ENCODE measurements around the gene TSC22D4. TPM values are rescaled to one million over a fixed set of nuclear protein-coding genes. Genes with fewer than 3 reads are reported as not detected.

TSC22D4 gene
- polyA plus RNA-seq, 3 donors: 23.8 to 91.5 (median 26.3) TPM

DNA sequence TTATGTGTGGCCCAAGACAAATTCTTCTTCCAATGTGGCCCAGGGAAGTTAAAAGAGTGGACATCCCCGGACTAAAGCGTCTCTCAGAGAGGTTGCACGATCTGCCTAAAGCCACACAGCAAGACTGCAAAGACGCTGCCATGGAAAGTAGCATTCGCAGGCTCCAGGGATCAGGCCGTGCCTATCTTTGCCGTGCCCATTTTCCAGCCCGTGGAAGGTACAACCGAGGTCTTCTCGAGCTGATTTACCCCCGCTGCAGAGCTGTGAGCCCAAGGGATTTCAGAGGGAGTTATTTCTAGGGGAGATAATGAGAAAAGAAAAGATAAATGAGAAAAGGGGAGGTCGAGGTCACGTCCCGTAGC lies 3.7 kb upstream of the TSC22D4 start:
- peaks cover 12% of the 10 kb centered on the region for H3K4me1 Mint-ChIP-seq
- H3K9me3 ChIP-seq (replicated peaks in 1 of 2; ENCODE audit: control insufficient read depth in 1 of 2, insufficient read depth in 1 of 2, low read length in 2 of 2): no peaks in the 10 kb centered on the region
- peak overlapping the region; percentile 40 for H3K9ac ChIP-seq (ENCODE audit: insufficient read depth, low read length, poor library complexity, severe bottlenecking)
- peaks cover 0 to 6% of the 10 kb centered on the region in 2 donors for H3K27me3 ChIP-seq (ENCODE audit: control insufficient read depth in 2 of 2, insufficient read depth in 2 of 2, low read length in 2 of 2)
- peaks cover 0 to 2% (median 0%) of the 10 kb centered on the region in 7 donors for H3K9me3 Mint-ChIP-seq
- no peak overlapping the region for H3K27ac ChIP-seq (ENCODE audit: low read depth in 1 of 2, low read length in 2 of 2)
- H2AFZ ChIP-seq (ENCODE audit: insufficient read depth, low read depth, low read length, poor library complexity, severe bottlenecking): peak overlapping the region; percentile 81
- DNase-seq: no peak
- H3K27me3 Mint-ChIP-seq (ENCODE audit: low read depth in 3 of 3): peaks cover 12 to 19% (median 16%) of the 10 kb centered on the region in 3 donors
- WGBS (ENCODE audit: insufficient coverage): 74% methylated on average over 7 of the region's 14 CpGs
- peak overlapping the region; percentile 75 to 87 for H3K4me3 Mint-ChIP-seq
- H3K4me2 ChIP-seq (replicated peaks; ENCODE audit: extremely low read depth, low read length, poor library complexity, severe bottlenecking): peak overlapping the region; percentile 93
- H3K36me3 ChIP-seq (replicated peaks in 1 of 2; ENCODE audit: control insufficient read depth in 1 of 2, insufficient read depth in 2 of 2, low read length in 2 of 2): no peaks in the 10 kb centered on the region
- H3K4me1 ChIP-seq (ENCODE audit: control insufficient read depth in 1 of 2, insufficient read depth in 2 of 2, low read length in 2 of 2): peaks cover 12 to 28% of the 10 kb centered on the region in 2 donors
- peaks cover 17% of the 10 kb centered on the region for H3K79me2 ChIP-seq (ENCODE audit: insufficient read depth, low read length)
- intact Hi-C loops (cut with micrococcal nuclease): loop anchor here in 1 of 2 donors (2.0 kb wide), 1 partner anchor 14 kb away; no protein-coding TSS in a partner anchor
- H3K4me3 ChIP-seq (replicated peaks in 1 of 3; ENCODE audit: low read depth in 2 of 3, low read length in 3 of 3): peak overlapping the region; percentile 37 to 77 (median 43)
- TF ChIP-seq, protein P1, sequence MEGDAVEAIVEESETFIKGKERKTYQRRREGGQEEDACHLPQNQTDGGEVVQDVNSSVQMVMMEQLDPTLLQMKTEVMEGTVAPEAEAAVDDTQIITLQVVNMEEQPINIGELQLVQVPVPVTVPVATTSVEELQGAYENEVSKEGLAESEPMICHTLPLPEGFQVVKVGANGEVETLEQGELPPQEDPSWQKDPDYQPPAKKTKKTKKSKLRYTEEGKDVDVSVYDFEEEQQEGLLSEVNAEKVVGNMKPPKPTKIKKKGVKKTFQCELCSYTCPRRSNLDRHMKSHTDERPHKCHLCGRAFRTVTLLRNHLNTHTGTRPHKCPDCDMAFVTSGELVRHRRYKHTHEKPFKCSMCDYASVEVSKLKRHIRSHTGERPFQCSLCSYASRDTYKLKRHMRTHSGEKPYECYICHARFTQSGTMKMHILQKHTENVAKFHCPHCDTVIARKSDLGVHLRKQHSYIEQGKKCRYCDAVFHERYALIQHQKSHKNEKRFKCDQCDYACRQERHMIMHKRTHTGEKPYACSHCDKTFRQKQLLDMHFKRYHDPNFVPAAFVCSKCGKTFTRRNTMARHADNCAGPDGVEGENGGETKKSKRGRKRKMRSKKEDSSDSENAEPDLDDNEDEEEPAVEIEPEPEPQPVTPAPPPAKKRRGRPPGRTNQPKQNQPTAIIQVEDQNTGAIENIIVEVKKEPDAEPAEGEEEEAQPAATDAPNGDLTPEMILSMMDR (IDR thresholded peaks at IDR 0.05): no peak
- peak overlapping the region in 2 of 7 donors; percentile 46 to 69 for H3K27ac Mint-ChIP-seq
- H4K20me1 ChIP-seq (ENCODE audit: insufficient read depth, low read length): peaks cover 17% of the 10 kb centered on the region
- peaks cover 0 to 3% of the 10 kb centered on the region in 2 donors for H3K36me3 Mint-ChIP-seq

DNA sequence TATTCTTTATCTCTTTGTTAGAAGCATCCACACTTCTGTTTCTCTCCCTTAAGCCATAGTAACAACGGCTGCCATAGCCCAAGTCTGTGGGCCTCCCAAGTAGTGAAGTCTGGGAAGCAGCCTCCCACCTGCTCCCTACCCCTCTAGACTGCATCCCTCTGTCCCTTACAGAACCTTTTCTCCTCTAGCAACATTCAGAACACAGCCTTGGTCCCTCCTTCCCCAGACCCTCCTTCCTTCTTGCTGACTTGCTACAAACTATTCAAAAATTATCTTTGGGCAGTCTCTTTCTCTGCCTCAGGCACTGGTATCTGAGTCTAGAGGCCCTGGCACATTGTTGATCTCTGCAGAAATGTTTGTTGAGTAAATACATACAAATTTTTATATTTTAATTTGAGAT lies 2.5 kb upstream of the TSC22D4 start:
- Histone ChIP-seq H3K27ac (ENCODE audit: low read depth in 1 of 2, low read length in 2 of 2) (no peak overlapping the region), H3K9me3 (replicated peaks in 1 of 2; ENCODE audit: control insufficient read depth in 1 of 2, insufficient read depth in 1 of 2, low read length in 2 of 2) (no peaks in the 10 kb centered on the region), H3K9ac (ENCODE audit: insufficient read depth, low read length, poor library complexity, severe bottlenecking) (no peak overlapping the region), H3K27me3 (ENCODE audit: control insufficient read depth in 2 of 2, insufficient read depth in 2 of 2, low read length in 2 of 2) (peaks cover 0 to 6% of the 10 kb centered on the region in 2 donors), H3K4me3 (replicated peaks in 1 of 3; ENCODE audit: low read depth in 2 of 3, low read length in 3 of 3) (no peak overlapping the region), H3K79me2 (ENCODE audit: insufficient read depth, low read length) (peaks cover 29% of the 10 kb centered on the region), H3K4me2 (replicated peaks; ENCODE audit: extremely low read depth, low read length, poor library complexity, severe bottlenecking) (no peak overlapping the region), H3K4me1 (ENCODE audit: control insufficient read depth in 1 of 2, insufficient read depth in 2 of 2, low read length in 2 of 2) (peaks cover 24 to 40% of the 10 kb centered on the region in 2 donors), H3K36me3 (replicated peaks in 1 of 2; ENCODE audit: control insufficient read depth in 1 of 2, insufficient read depth in 2 of 2, low read length in 2 of 2) (no peaks in the 10 kb centered on the region), H2AFZ (ENCODE audit: insufficient read depth, low read depth, low read length, poor library complexity, severe bottlenecking) (no peak overlapping the region), H4K20me1 (ENCODE audit: insufficient read depth, low read length) (peaks cover 30% of the 10 kb centered on the region)
- TF ChIP-seq, protein P1 (IDR thresholded peaks at IDR 0.05): no peak
- H3K27ac Mint-ChIP-seq: peak overlapping the region in 1 of 7 donors; percentile 28
- peaks cover 12 to 21% (median 16%) of the 10 kb centered on the region in 3 donors for H3K27me3 Mint-ChIP-seq (ENCODE audit: low read depth in 3 of 3)
- no peak overlapping the region for H3K4me3 Mint-ChIP-seq
- intact Hi-C loops (cut with micrococcal nuclease): no loop called here
- H3K9me3 Mint-ChIP-seq: peaks cover 0 to 2% (median 0%) of the 10 kb centered on the region in 7 donors
- peaks cover 19% of the 10 kb centered on the region for H3K4me1 Mint-ChIP-seq
- H3K36me3 Mint-ChIP-seq: peaks cover 3 to 10% of the 10 kb centered on the region in 2 donors
- 100% methylated on average over 1 of the region's 1 CpG for WGBS (ENCODE audit: insufficient coverage)
- DNase-seq: no peak

Measured in CD14-positive monocyte (primary cell).